Calu3 (cell line): ENCODE results near the gene ADAMTSL4. TPM values are rescaled to one million over a fixed set of nuclear protein-coding genes. Genes with fewer than 3 reads are reported as not detected.

Experiments
- BruUV-seq: library from RNA; stranded (reverse); fragments of 400-500 nt; replicated peaks from 2 replicates; lab custom pipeline; 2021; lab: Mats Ljungman, UMichigan
- CTCF ChIA-PET: fragments of 300-600 bp; sonication (Branson Sonifier 250); formaldehyde crosslinking; loops from one replicate; lab custom pipeline; 2022; ENCODE audit warnings: antibody characterized with exemption; lab: Charles Lee
- DNase-seq: peaks from one replicate; pipeline ENCODE4 v3.0.0; 2022
- H3K27ac Mint-ChIP-seq: one replicate; pipeline ENCODE4 v1.8.0; 2022; ENCODE audit warnings: mixed read lengths; ENCODE audit not compliant: unreplicated experiment
- H3K27me3 Mint-ChIP-seq: one replicate; pipeline ENCODE4 v1.8.0; 2022; ENCODE audit warnings: mixed read lengths; ENCODE audit not compliant: unreplicated experiment
- H3K36me3 Mint-ChIP-seq: one replicate; pipeline ENCODE4 v1.8.0; 2022; ENCODE audit warnings: mild to moderate bottlenecking, moderate library complexity, mixed read lengths; ENCODE audit not compliant: insufficient read depth, unreplicated experiment
- H3K4me1 Mint-ChIP-seq: one replicate; pipeline ENCODE4 v1.8.0; 2022; ENCODE audit warnings: mild to moderate bottlenecking, low read depth, mixed read lengths; ENCODE audit not compliant: unreplicated experiment
- H3K4me3 Mint-ChIP-seq: one replicate; pipeline ENCODE4 v1.8.0; 2022; ENCODE audit warnings: mild to moderate bottlenecking, low read depth, moderate library complexity, mixed read lengths; ENCODE audit not compliant: unreplicated experiment
- H3K9me3 Mint-ChIP-seq: one replicate; pipeline ENCODE4 v1.8.0; 2022; ENCODE audit warnings: low read depth, mixed read lengths; ENCODE audit not compliant: unreplicated experiment
- intact Hi-C: fragments of 100-400 bp; cut with micrococcal nuclease; formaldehyde crosslinking; loops from one replicate; pipeline ENCODE4 v1.10.0; 2022; ENCODE audit not compliant: unreplicated experiment
- total RNA-seq: library from RNA; stranded (reverse); gene quantifications from 2 replicates; pipeline ENCODE4 v1.2.3, GENCODE V29; 2022
- TF ChIP-seq, protein P1 (sequence below): fragments of 200-600 bp; IDR thresholded peaks from one replicate; pipeline ENCODE4 v1.8.0; 2022; ENCODE audit warnings: antibody characterized with exemption; ENCODE audit not compliant: unreplicated experiment

The ADAMTSL4 gene
- total RNA-seq, 1 experiment from 2014 or later: 1.9 TPM

DNA sequence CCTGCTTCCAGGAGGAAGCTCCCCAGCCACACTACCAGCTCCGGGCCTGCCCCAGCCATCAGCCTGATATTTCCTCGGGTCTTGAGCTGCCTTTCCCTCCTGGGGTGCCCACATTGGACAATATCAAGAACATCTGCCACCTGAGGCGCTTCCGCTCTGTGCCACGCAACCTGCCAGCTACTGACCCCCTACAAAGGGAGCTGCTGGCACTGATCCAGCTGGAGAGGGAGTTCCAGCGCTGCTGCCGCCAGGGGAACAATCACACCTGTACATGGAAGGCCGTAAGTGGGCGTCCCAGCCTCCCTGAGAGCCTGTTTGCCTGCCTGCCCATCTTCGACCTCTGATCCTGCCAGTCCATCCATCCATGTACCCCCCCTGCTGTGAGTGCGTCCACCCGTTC is 37.7 kb upstream of the ADAMTSL4 start:
- Mint-ChIP-seq H3K4me1 (peaks cover 16% of the 10 kb centered on the region), H3K27ac (no peak overlapping the region), H3K9me3 (no peaks in the 10 kb centered on the region), H3K27me3 (no peaks in the 10 kb centered on the region), H3K4me3 (no peak overlapping the region), H3K36me3 (peaks cover 25% of the 10 kb centered on the region)
- intact Hi-C loops: no loop called here
- CTCF ChIA-PET: interaction anchor here (0.9 kb wide), 1 partner anchor 22 kb away, joined by 3 read pairs; no protein-coding TSS in a partner anchor
- TF ChIP-seq, protein P1, sequence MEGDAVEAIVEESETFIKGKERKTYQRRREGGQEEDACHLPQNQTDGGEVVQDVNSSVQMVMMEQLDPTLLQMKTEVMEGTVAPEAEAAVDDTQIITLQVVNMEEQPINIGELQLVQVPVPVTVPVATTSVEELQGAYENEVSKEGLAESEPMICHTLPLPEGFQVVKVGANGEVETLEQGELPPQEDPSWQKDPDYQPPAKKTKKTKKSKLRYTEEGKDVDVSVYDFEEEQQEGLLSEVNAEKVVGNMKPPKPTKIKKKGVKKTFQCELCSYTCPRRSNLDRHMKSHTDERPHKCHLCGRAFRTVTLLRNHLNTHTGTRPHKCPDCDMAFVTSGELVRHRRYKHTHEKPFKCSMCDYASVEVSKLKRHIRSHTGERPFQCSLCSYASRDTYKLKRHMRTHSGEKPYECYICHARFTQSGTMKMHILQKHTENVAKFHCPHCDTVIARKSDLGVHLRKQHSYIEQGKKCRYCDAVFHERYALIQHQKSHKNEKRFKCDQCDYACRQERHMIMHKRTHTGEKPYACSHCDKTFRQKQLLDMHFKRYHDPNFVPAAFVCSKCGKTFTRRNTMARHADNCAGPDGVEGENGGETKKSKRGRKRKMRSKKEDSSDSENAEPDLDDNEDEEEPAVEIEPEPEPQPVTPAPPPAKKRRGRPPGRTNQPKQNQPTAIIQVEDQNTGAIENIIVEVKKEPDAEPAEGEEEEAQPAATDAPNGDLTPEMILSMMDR: no peak
- no peak for DNase-seq
- no TSS peak for BruUV-seq

DNA sequence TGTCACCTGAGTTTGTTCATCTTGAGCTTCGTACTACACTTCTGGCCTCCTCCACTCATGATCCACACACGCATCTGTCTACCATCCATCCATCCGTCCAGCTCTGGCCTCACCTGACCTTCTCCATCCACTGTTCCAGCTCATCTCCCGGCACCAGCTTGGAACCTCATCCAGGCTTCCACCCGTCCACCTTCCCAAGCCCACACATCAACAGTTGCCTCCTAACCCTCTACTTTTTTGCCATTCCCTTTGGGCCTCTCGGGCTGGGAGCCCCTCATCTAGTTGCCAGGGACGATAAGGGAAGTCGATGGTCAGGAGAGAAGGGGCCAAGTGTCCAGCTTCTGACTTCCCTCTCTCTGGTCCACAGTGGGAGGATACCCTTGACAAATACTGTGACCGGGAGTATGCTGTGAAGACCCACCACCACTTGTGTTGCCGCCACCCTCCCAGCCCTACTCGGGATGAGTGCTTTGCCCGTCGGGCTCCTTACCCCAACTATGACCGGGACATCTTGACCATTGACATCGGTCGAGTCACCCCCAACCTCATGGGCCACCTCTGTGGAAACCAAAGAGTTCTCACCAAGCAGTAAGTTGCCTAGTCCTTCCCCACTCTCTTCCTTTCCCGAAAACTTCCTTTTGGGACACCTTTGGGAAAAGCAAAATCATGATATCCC is 37.1 kb upstream of the ADAMTSL4 start:
- BruUV-seq: no TSS peak
- no peak overlapping the region for H3K27ac Mint-ChIP-seq
- no peak for DNase-seq
- H3K9me3 Mint-ChIP-seq: no peaks in the 10 kb centered on the region
- peaks cover 25% of the 10 kb centered on the region for H3K36me3 Mint-ChIP-seq
- no peak overlapping the region for H3K4me3 Mint-ChIP-seq
- intact Hi-C loops: no loop called here
- TF ChIP-seq, protein P1: no peak
- no peaks in the 10 kb centered on the region for H3K27me3 Mint-ChIP-seq
- CTCF ChIA-PET: interaction anchor here (0.9 kb wide), 1 partner anchor 21 kb away, joined by 3 read pairs; no protein-coding TSS in a partner anchor
- H3K4me1 Mint-ChIP-seq: peaks cover 19% of the 10 kb centered on the region

DNA sequence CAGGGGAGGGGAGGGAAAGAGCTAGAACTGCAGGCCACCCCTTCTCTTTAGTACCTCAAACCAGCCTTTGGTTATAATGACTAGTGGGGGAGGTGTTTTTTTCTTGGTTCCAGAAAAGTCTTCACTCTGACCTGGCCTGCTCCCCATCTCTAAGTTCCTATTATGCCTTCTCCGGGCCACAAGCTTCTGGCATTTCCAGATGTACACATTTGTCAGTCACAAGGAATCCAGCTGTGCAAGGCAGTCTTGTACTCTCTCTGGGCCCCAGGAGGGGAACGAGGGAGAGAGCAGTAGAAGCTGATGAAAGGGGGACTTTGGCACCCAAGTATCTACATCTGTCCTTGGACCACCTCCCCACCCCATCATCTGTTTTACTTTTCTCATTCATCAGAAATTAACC is 36.4 kb upstream of the ADAMTSL4 start:
- no peaks in the 10 kb centered on the region for H3K27me3 Mint-ChIP-seq
- H3K4me3 Mint-ChIP-seq: no peak overlapping the region
- DNase-seq: no peak
- no TSS peak for BruUV-seq
- intact Hi-C loops: no loop called here
- H3K27ac Mint-ChIP-seq: no peak overlapping the region
- CTCF ChIA-PET: no interaction called here
- peaks cover 14% of the 10 kb centered on the region for H3K4me1 Mint-ChIP-seq
- peaks cover 22% of the 10 kb centered on the region for H3K36me3 Mint-ChIP-seq
- H3K9me3 Mint-ChIP-seq: no peaks in the 10 kb centered on the region
- TF ChIP-seq, protein P1: no peak

DNA sequence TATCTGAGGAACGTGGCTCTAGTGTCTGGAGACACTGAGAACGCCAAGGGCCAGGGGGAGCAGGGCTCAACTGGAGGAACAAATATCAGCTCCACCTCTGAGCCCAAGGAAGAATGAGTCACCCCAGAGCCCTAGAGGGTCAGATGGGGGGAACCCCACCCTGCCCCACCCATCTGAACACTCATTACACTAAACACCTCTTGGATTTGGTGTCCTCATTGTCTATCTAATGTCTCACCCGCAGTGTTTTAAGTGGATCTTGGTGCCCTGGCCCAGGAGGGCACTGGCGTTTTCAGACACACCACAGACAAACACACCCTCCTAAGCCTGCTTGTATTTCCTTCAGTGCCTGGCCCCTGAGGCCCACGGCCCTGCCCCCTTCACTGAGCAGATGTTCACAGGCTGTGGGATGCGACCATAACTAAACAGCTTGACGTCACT is 35.8 kb upstream of the ADAMTSL4 start:
- no peak overlapping the region for H3K27ac Mint-ChIP-seq
- H3K27me3 Mint-ChIP-seq: no peaks in the 10 kb centered on the region
- H3K36me3 Mint-ChIP-seq: peaks cover 21% of the 10 kb centered on the region
- intact Hi-C loops: no loop called here
- TF ChIP-seq, protein P1: no peak
- no peaks in the 10 kb centered on the region for H3K9me3 Mint-ChIP-seq
- no peak for DNase-seq
- CTCF ChIA-PET: no interaction called here
- H3K4me3 Mint-ChIP-seq: no peak overlapping the region
- BruUV-seq: no TSS peak
- peaks cover 12% of the 10 kb centered on the region for H3K4me1 Mint-ChIP-seq
